KMS-11 (cell line): ENCODE data around the gene POLR2A.

Experiments used
- H2AFZ ChIP-seq: fragments of 200-600 bp; sonication (generic); 2 replicates; pipeline ENCODE4 v1.6.1; 2016; ENCODE audit warnings: antibody characterized with exemption, mixed run types, low read depth
- H3K27ac ChIP-seq: fragments of 200-600 bp; sonication (generic); 2 replicates; pipeline ENCODE4 v1.6.1; 2016; ENCODE audit warnings: mild to moderate bottlenecking, mixed run types
- H3K27me3 ChIP-seq: fragments of 200-600 bp; sonication (generic); 2 replicates; pipeline ENCODE4 v1.6.1; 2017; ENCODE audit warnings: mild to moderate bottlenecking, low read depth, mixed run types, moderate library complexity; ENCODE audit not compliant: insufficient read depth
- H3K36me3 ChIP-seq: fragments of 200-600 bp; sonication (generic); 2 replicates; pipeline ENCODE4 v1.6.1; 2017; ENCODE audit warnings: mild to moderate bottlenecking, mixed run types; ENCODE audit not compliant: insufficient read depth
- H3K4me1 ChIP-seq: fragments of 200-600 bp; sonication (generic); 2 replicates; pipeline ENCODE4 v1.6.1; 2016; ENCODE audit warnings: mild to moderate bottlenecking, low read depth, mixed run types; ENCODE audit not compliant: poor library complexity, severe bottlenecking
- H3K4me2 ChIP-seq: fragments of 200-600 bp; sonication (generic); 2 replicates; pipeline ENCODE4 v1.7.0; 2016; ENCODE audit warnings: mild to moderate bottlenecking, mixed run types
- H3K4me3 ChIP-seq: fragments of 200-600 bp; sonication (generic); IDR thresholded peaks from 2 replicates; pipeline ENCODE4 v1.6.1; 2017; ENCODE audit warnings: low read depth, low read length, mixed read lengths; ENCODE audit not compliant: insufficient read depth
- H3K79me2 ChIP-seq: fragments of 200-600 bp; sonication (generic); 2 replicates; pipeline ENCODE4 v1.6.1; 2016; ENCODE audit warnings: low read depth, mixed run types; ENCODE audit not compliant: insufficient read depth
- H3K9ac ChIP-seq: fragments of 200-600 bp; sonication (generic); 2 replicates; pipeline ENCODE4 v1.6.1; 2016; ENCODE audit warnings: mild to moderate bottlenecking, mixed run types
- H4K20me1 ChIP-seq: fragments of 200-600 bp; sonication (generic); 2 replicates; pipeline ENCODE4 v1.6.1; 2016; ENCODE audit warnings: mild to moderate bottlenecking, mixed run types; ENCODE audit not compliant: insufficient read depth
- CTCF ChIP-seq: fragments of 200-600 bp; sonication (generic); conservative IDR thresholded peaks from 2 replicates; pipeline ENCODE4 v1.6.1; 2017; ENCODE audit warnings: low read depth, mild to moderate bottlenecking, antibody characterized with exemption, low read length, moderate library complexity, mixed read lengths

Gene POLR2A

GRCh38 chr17:7508846-7509245, 24.7 kb downstream of the POLR2A start:
- H3K79me2 ChIP-seq = no peaks in the 10 kb centered on the region
- no peaks in the 10 kb centered on the region for H3K36me3 ChIP-seq
- H3K4me3 ChIP-seq = no peak overlapping the region
- no peak overlapping the region for H2AFZ ChIP-seq
- H3K27ac ChIP-seq = no peak overlapping the region
- H3K9ac ChIP-seq = no peak overlapping the region
- no peak for TF ChIP-seq CTCF
- no peak overlapping the region for H3K4me2 ChIP-seq
- H4K20me1 ChIP-seq = no peaks in the 10 kb centered on the region
- no peaks in the 10 kb centered on the region for H3K4me1 ChIP-seq
- no peaks in the 10 kb centered on the region for H3K27me3 ChIP-seq

DNA sequence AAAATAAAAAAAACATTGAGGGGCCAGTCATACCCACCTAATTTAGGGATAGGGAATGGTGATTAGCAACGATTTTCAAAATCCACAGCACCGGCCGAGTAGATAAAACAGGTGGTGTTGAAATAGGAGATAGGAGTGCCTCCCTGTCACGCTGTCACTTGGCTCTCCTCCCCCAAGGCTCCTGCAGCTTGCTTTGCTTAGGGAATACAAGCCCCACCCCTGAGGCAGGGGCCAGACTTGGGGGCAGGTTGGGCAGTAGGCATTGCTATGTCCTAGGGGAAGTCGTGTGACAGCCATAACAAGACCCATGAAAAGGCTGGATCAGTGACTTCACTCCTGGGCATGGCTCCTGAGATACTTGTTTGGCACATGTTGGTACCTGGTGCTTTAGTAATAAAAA, 25.8 kb downstream of the POLR2A start:
- no peaks in the 10 kb centered on the region for H4K20me1 ChIP-seq
- no peaks in the 10 kb centered on the region for H3K4me1 ChIP-seq
- no peak overlapping the region for H3K9ac ChIP-seq
- no peak for TF ChIP-seq CTCF
- no peaks in the 10 kb centered on the region for H3K79me2 ChIP-seq
- H3K27me3 ChIP-seq = no peaks in the 10 kb centered on the region
- H2AFZ ChIP-seq = no peak overlapping the region
- H3K36me3 ChIP-seq = no peaks in the 10 kb centered on the region
- no peak overlapping the region for H3K27ac ChIP-seq
- H3K4me2 ChIP-seq = no peak overlapping the region
- no peak overlapping the region for H3K4me3 ChIP-seq

GRCh38 chr17:7511108-7511507, 26.9 kb downstream of the POLR2A start:
- Histone ChIP-seq H3K9ac (no peak overlapping the region), H3K4me3 (no peak overlapping the region), H4K20me1 (no peaks in the 10 kb centered on the region), H3K36me3 (no peaks in the 10 kb centered on the region), H3K79me2 (no peaks in the 10 kb centered on the region), H3K4me1 (no peaks in the 10 kb centered on the region), H3K4me2 (no peak overlapping the region), H3K27me3 (no peaks in the 10 kb centered on the region), H3K27ac (no peak overlapping the region), H2AFZ (no peak overlapping the region)
- TF ChIP-seq CTCF = no peak

DNA sequence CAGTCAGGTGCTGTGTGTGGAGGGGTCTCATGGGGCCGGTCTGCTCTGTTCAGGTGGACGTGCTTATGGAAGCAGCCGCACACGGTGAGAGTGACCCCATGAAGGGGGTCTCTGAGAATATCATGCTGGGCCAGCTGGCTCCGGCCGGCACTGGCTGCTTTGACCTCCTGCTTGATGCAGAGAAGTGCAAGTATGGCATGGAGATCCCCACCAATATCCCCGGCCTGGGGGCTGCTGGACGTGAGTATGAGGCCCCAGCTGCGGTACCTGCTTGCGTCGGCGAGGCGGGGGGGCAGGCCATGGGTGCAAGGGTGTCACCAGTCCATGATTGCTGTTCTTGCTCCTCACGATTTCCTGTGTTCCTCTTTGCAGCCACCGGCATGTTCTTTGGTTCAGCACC, 27.9 kb downstream of the POLR2A start:
- Histone ChIP-seq H3K4me3 (no peak overlapping the region), H3K27ac (no peak overlapping the region), H3K79me2 (no peaks in the 10 kb centered on the region), H4K20me1 (no peaks in the 10 kb centered on the region), H2AFZ (no peak overlapping the region), H3K4me2 (no peak overlapping the region), H3K36me3 (no peaks in the 10 kb centered on the region), H3K9ac (no peak overlapping the region), H3K27me3 (no peaks in the 10 kb centered on the region), H3K4me1 (no peaks in the 10 kb centered on the region)
- no peak for TF ChIP-seq CTCF
